SW480 (cell line): ENCODE results near the gene CYSTM1.
"Not testable (repeated sequence)": the region's sequence is repeated elsewhere in the genome, so short reads cannot be mapped to it uniquely, and the experiment has no call there.

Experiments
- DNase-seq: peaks from one replicate; pipeline ENCODE4 v3.0.0-alpha.2; 2016; ENCODE audit warnings: low spot score

The CYSTM1 gene

GRCh38 chr5:140178482-140179116 is 3.6 kb downstream of the CYSTM1 start:
- DNase-seq = no peak

GRCh38 chr5:140181002-140181483 is 6.1 kb downstream of the CYSTM1 start:
- no peak for DNase-seq

- no peak for DNase-seq
These were observed 6.5 kb downstream of the CYSTM1 start for GRCh38 chr5:140181525-140181924.

- DNase-seq = no peak
These were observed 7.2 kb downstream of the CYSTM1 start for GRCh38 chr5:140182075-140182711.

GRCh38 chr5:140182803-140183367 is 7.9 kb downstream of the CYSTM1 start:
- DNase-seq = no peak

- no peak for DNase-seq
These were observed 10.4 kb downstream of the CYSTM1 start for GRCh38 chr5:140185409-140185808.

- DNase-seq = no peak
These were observed 11.3 kb downstream of the CYSTM1 start for GRCh38 chr5:140186267-140186671.

- DNase-seq = no peak
These were observed 14.3 kb downstream of the CYSTM1 start for GRCh38 chr5:140189253-140189652.

- DNase-seq = peak; percentile 77
These were observed 15.2 kb downstream of the CYSTM1 start for GRCh38 chr5:140189977-140190871.

GRCh38 chr5:140190872-140191218 is 15.9 kb downstream of the CYSTM1 start:
- DNase-seq = no peak

- DNase-seq = no peak
These were observed 17.9 kb downstream of the CYSTM1 start for GRCh38 chr5:140192715-140193430.

GRCh38 chr5:140194662-140195061 is 19.7 kb downstream of the CYSTM1 start:
- DNase-seq = no peak

- DNase-seq = no peak
These were observed 21.3 kb downstream of the CYSTM1 start for GRCh38 chr5:140196115-140196814.

GRCh38 chr5:140197023-140197422 is 22.0 kb downstream of the CYSTM1 start:
- no peak for DNase-seq

GRCh38 chr5:140198915-140199314 is 23.9 kb downstream of the CYSTM1 start:
- not testable (repeated sequence) for DNase-seq

GRCh38 chr5:140202078-140202477 is 27.1 kb downstream of the CYSTM1 start:
- no peak for DNase-seq

- no peak for DNase-seq
These were observed 27.6 kb downstream of the CYSTM1 start for GRCh38 chr5:140202610-140203009.

- DNase-seq = no peak
These were observed 30.2 kb downstream of the CYSTM1 start for GRCh38 chr5:140205216-140205615.

GRCh38 chr5:140205952-140206351 is 31.0 kb downstream of the CYSTM1 start:
- no peak for DNase-seq

- no peak for DNase-seq
These were observed 32.4 kb downstream of the CYSTM1 start for GRCh38 chr5:140207250-140207964.

GRCh38 chr5:140208065-140208464 is 33.1 kb downstream of the CYSTM1 start:
- no peak for DNase-seq
